D721Med (cell line): Measurements from ENCODE around the gene DCPS.

ENCODE experiments used
- DNase-seq: peaks from one replicate; pipeline ENCODE4 v3.0.0; 2011; ENCODE audit warnings: low spot score; ENCODE audit not compliant: insufficient read length
- FAIRE-seq: peaks from 2 replicates; lab custom pipeline; 2011; peaks lifted over from hg19 to GRCh38; lab: Jason Lieb, UNC
- TF ChIP-seq, protein P1 (sequence below): IDR thresholded peaks from 2 replicates; pipeline ENCODE4 v1.5.1; 2012; ENCODE audit warnings: mild to moderate bottlenecking, control low read depth; ENCODE audit not compliant: insufficient read depth; ENCODE audit errors: missing control alignments

The DCPS gene

DNA sequence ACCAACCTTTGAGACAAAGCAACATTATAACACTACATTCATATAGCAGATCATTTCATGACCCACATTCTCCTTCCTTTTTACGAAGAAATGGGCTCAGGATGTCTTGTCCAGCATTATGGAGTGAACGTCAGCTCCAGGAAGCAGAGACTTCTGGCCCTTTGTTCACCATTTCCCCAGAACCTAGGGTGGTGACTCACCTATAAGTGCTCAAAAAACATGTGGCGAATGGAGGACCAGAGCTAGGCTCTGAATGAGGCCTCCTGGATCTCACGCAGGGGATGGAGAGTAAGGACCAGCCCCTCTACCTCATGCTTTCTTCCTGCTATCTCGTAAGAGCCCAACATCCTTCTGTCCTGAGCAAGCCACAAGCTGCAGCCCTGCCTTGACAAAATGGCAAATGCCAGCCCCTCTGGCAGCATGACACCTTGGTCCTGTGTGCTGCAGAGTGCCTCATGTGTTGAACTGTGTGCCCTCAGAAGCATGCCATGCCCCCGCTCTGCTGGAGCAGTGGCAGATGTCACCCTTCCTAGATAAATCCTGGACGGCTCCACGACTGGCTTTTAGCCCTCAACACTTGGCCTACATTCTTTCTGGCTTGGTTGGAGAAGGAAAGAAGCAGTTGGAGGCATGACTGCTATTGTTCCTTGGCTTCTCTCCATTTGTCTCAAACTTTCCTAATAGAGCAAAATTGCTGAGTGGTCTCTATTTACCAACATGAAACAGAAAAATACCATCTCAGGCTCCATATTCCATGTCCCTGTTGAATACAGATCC is 45.1 kb downstream of the DCPS start:
- TF ChIP-seq, protein P1, sequence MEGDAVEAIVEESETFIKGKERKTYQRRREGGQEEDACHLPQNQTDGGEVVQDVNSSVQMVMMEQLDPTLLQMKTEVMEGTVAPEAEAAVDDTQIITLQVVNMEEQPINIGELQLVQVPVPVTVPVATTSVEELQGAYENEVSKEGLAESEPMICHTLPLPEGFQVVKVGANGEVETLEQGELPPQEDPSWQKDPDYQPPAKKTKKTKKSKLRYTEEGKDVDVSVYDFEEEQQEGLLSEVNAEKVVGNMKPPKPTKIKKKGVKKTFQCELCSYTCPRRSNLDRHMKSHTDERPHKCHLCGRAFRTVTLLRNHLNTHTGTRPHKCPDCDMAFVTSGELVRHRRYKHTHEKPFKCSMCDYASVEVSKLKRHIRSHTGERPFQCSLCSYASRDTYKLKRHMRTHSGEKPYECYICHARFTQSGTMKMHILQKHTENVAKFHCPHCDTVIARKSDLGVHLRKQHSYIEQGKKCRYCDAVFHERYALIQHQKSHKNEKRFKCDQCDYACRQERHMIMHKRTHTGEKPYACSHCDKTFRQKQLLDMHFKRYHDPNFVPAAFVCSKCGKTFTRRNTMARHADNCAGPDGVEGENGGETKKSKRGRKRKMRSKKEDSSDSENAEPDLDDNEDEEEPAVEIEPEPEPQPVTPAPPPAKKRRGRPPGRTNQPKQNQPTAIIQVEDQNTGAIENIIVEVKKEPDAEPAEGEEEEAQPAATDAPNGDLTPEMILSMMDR, result no peak
- FAIRE-seq (no peak), DNase-seq (no peak)

DNA sequence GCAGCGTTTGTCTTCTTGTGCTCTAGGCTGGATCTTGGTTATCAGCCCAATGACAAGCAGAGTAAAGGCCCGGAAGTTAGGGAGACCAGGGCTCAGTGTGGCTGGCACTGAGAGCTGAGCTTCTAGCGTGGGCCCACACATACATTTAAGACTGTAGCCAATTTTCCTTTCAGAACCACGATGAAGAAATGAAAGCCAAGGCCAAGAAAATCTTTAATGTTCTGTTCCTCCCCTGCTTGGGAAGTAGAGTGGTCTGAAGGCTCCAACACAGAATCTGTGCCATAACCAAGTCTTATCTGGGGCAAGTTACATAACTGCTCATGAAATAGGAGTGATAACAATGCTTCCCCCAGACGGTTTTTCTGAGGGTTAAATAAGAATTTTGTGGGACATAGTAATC is 47.0 kb downstream of the DCPS start:
- no peak for FAIRE-seq

DNA sequence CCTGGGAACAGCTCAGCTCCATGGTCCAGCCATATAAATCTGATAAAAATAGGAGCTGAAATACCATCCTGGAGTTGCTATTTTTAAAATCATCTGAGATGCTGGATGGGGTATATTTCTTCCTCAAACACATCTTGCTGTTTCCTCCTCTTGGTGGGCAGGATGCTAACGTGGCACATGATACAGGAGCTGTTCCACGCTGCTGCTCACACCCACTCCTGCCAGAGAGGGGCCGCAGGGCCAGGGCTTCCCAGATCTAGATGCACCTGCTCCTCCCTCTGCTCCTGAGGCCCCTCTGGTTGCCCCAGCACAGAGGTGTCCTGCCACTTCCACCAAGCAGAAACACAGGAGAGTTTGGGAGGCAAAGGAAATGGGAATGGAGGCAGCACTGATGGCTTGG is 48.3 kb downstream of the DCPS start:
- DNase-seq, result no peak
- no peak for FAIRE-seq
- TF ChIP-seq, protein P1, result no peak

More for the DNA sequence above, 47.0 kb downstream of the DCPS start:
- no peak for DNase-seq
- TF ChIP-seq, protein P1, result no peak

DNA sequence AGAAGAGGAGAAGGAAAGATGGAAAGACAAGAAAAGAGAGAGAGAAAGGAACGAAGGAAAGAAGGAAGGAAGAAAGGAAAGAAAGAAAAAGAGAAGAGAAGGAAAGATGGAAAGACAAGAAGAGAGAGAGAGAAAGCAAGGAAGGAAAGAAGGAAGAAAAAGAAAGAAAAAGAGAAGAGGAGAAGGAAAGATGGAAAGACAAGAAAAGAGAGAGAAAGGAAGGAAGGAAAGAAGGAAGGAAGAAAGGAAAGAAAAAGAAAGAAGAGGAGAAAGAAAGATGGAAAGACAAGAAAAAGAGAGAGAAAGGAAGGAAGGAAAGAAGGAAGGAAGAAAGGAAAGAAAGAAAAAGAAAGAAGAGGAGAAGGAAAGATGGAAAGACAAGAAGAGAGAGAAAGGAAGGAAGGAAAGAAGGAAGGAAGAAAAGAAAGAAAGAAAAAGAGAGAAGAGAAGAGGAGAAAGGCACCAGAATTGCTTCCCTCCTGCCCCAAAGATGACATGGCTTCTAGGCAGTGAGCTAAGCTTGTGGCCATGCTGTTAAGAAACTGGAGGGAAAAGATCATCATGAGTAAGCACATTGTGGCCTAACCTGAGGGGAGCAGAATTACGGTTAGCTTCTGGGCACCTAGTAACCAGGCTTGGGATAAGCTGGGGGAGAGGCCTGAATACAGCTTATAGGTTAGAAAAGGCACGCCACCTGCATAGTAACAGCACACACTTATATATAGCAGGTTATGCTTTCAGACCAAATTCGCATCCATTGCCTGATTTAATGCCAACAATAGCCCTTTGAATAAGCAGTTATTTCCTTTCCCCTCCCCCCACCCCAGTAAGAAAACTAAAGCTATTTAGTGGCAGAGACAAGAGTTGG is 49.3 kb downstream of the DCPS start:
- DNase-seq, result no peak
- no peak for FAIRE-seq
- TF ChIP-seq, protein P1, result no peak

DNA sequence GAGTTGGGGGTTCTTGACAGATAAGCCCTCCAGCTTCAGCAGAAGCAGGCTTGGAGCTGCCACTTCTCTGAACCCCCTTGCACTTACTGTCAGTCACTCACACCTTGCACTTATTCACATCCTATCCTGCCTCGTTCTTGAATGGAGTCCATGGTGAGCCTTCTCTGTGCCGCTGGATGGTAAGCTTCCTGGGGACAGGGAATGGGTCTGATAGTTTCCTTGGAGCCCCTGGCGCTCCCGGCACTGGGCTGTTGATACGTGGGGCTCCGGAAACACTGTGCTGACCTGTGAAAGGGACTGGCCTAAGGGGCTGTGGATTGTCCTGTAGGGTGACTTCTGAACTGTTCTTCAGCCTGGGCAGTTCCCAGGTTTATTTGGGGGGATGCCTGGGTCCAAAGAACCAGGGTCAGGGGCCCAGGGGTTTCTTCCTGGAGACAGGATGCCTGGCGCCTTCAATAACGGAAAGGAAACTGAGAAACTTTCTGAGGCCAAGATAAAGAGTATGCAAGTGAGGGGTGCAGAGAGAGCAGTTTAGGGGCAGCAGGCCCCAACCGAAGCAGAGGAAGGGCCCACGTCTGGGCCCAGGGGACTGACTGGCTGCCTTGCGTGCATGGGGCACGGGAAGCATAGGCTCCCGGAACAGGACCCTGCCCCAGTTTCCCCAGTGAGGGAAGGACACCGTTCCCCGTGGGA is 50.9 kb downstream of the DCPS start:
- TF ChIP-seq, protein P1, result no peak
- FAIRE-seq (no peak), DNase-seq (no peak)

DNA sequence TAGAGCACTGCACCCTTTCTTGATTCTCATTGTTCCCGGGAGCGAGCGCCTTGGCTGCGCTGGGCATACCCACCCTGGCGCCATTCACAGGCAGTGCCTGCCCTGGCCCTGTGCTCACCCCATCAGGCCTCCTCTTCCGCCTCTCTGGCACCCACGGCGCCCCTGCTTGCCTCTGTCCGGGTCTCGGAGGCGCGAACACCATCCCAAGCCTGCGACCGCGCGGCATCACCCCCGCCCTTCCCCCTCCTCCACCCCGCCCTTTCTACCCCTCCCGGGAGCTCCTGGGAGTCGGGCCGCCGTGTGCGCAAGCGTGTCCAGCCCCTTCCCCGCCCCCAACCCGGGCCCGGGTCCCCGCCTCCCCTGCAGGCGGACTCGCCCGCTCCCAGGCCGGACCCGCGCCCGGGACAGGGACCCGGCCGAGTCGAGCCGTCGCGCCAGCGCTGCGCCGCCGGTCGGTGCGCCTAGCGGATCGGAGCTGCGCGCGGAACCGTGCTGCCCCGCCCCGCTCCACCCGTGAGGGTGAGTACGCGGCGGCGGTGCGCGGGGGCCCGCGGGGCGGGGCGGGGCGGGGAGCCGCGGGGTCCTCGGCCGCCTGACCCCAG is 51.6 kb downstream of the DCPS start, which contains the start of gene ST3GAL4:
ST3GAL4 (plus strand) TSS at position 363 of the 602 bp plus-strand sequence. CDS start 50,470 bp downstream, outside the sequence.
- no peak for FAIRE-seq
- TF ChIP-seq, protein P1, result no peak
- peak; percentile 95 for DNase-seq
